GM12864 (cell line): ENCODE data around the gene KLHL17.

Experiments
- DNase-seq: peaks from one replicate; pipeline ENCODE4 v3.0.0-alpha.2; 2011; ENCODE audit warnings: low read depth
- H3K4me3 ChIP-seq: 2 replicates; pipeline ENCODE4 v1.5.1; 2011; ENCODE audit warnings: mild to moderate bottlenecking, low read depth, low read length, control low read depth
- TF ChIP-seq, protein P1 (sequence below): IDR thresholded peaks from 2 replicates; pipeline ENCODE4 v1.5.1; 2011; ENCODE audit warnings: low read depth, mild to moderate bottlenecking, moderate library complexity, low read length, control low read depth, inconsistent platforms; ENCODE audit errors: missing control alignments

The KLHL17 gene

DNA sequence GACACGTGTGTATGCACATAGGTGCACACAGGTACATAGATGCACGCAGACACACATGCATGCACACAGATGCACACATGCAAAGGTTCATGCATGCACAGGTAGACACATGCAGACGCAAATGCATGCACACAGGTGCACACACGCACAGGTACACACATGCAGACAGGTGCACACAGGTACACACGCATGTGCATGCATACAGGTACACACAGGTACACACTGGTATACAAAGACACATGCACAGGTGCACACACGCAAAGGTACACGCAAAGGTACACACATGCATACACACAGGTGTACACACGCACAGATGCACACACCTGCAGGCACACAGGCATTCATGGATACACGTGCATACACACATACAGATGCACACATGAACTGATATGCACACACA is 10.1 kb upstream of the KLHL17 start:
- DNase-seq: no peak
- TF ChIP-seq, protein P1, sequence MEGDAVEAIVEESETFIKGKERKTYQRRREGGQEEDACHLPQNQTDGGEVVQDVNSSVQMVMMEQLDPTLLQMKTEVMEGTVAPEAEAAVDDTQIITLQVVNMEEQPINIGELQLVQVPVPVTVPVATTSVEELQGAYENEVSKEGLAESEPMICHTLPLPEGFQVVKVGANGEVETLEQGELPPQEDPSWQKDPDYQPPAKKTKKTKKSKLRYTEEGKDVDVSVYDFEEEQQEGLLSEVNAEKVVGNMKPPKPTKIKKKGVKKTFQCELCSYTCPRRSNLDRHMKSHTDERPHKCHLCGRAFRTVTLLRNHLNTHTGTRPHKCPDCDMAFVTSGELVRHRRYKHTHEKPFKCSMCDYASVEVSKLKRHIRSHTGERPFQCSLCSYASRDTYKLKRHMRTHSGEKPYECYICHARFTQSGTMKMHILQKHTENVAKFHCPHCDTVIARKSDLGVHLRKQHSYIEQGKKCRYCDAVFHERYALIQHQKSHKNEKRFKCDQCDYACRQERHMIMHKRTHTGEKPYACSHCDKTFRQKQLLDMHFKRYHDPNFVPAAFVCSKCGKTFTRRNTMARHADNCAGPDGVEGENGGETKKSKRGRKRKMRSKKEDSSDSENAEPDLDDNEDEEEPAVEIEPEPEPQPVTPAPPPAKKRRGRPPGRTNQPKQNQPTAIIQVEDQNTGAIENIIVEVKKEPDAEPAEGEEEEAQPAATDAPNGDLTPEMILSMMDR: no peak
- H3K4me3 ChIP-seq: no peak overlapping the region

- TF ChIP-seq, protein P1: no peak
- no peak for DNase-seq
- no peak overlapping the region for H3K4me3 ChIP-seq
These were observed 9.5 kb upstream of the KLHL17 start for GRCh38 chr1:950881-951280.

- no peak overlapping the region for H3K4me3 ChIP-seq
- no peak for DNase-seq
- TF ChIP-seq, protein P1: peak; percentile 16
These were observed 9.0 kb upstream of the KLHL17 start for GRCh38 chr1:951364-951763.

GRCh38 chr1:952201-952600 is 8.2 kb upstream of the KLHL17 start:
- TF ChIP-seq, protein P1: no peak
- DNase-seq: no peak
- H3K4me3 ChIP-seq: no peak overlapping the region

DNA sequence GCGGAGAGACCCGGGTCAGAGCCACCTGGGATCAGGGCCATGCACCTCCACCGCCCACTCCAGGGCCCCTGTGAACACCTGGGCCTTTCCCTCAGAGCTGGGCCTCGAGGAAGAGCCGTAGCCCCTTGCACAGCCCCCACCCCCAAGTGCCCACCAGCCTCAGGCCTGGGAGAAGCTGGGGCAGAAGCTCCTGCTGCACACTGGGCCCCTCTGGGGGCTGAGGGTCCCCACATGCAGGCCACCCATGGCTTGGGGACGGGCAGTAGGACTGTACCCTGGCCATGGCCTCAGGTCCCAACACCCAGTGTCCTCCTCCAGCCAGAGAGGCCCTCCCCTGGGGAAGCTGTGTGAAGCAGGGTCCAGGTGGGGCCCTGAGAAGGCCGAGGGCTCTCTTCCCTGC is 7.8 kb upstream of the KLHL17 start:
- DNase-seq: no peak
- H3K4me3 ChIP-seq: no peak overlapping the region
- TF ChIP-seq, protein P1: no peak

GRCh38 chr1:953524-954320 is 6.7 kb upstream of the KLHL17 start:
- H3K4me3 ChIP-seq: no peak overlapping the region
- TF ChIP-seq, protein P1: no peak
- no peak for DNase-seq

DNA sequence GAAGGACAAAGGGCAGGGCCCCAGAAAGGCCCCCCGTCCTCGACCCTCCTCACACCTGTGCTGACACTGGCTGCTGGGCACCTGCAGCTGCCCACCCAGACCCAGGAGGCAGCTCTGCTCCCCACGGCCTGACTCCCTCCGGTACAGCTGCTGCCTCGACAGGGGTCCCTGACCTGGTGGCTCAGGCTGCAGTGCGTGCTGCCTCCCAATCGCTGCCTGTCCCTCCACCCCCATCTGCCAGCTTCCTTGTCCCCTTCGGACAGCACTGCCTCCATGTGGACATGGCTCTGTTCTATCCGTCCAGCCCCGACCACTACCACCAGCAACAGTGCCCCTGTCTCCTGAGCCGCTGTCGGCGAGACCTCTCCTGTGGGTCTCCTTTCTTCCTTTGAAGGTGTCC is 5.5 kb upstream of the KLHL17 start:
- TF ChIP-seq, protein P1: no peak
- DNase-seq: no peak

More for the DNA sequence above, 5.5 kb upstream of the KLHL17 start:
- no peak overlapping the region for H3K4me3 ChIP-seq
